Upper lobe of left lung (tissue), 4 donors: ENCODE data around the gene CSAG3.
"Not testable (repeated sequence)": the region's sequence is repeated elsewhere in the genome, so short reads cannot be mapped to it uniquely, and the experiment has no call there.

Experiments
- CTCF ChIP-seq, 6 experiments: fragments of 450-650 bp in 4 of 6; fragments of 200-600 bp in 2 of 6; sonication (generic) in 2 of 6; IDR thresholded peaks; one replicate each; pipeline ENCODE4 v1.5.1; 2016 to 2019; ENCODE audit warnings: antibody characterized with exemption in 6 of 6
- POLR2AphosphoS5 ChIP-seq, 2 donors: sonication (generic); formaldehyde crosslinking; IDR thresholded peaks; one replicate each; pipeline ENCODE4 v1.5.1; 2017; ENCODE audit warnings: antibody characterized with exemption in 2 of 2

GRCh38 chrX:152753686-152754650, 5.0 kb upstream of the CSAG3 start, which contains the start of gene MAGEA2:
- not testable (repeated sequence) for TF ChIP-seq CTCF, POLR2AphosphoS5 (IDR thresholded peaks at IDR 0.05)
